ENCODE data around the gene MYEOV.

The MYEOV gene

GRCh38 chr11:69286374-69287371 lies 7.3 kb upstream of the MYEOV start:
- no peak for DNase-seq (ENCODE audit: low spot score)

- no peak for DNase-seq (ENCODE audit: low spot score)
Measured at GRCh38 chr11:69287968-69288882, 5.7 kb upstream of the MYEOV start.

GRCh38 chr11:69288883-69289242 lies 5.1 kb upstream of the MYEOV start:
- DNase-seq (ENCODE audit: low spot score) = no peak

GRCh38 chr11:69290806-69291205 lies 3.1 kb upstream of the MYEOV start:
- no peak for DNase-seq (ENCODE audit: low spot score)

- DNase-seq (ENCODE audit: low spot score) = no peak
Measured at GRCh38 chr11:69291459-69292110, 2.4 kb upstream of the MYEOV start.

- no peak for DNase-seq (ENCODE audit: low spot score)
Measured at GRCh38 chr11:69292221-69292648, 1.7 kb upstream of the MYEOV start.

- DNase-seq (ENCODE audit: low spot score) = no peak
Measured at GRCh38 chr11:69293087-69293486, 868 bp upstream of the MYEOV start.

- no peak for DNase-seq (ENCODE audit: low spot score)
Measured at GRCh38 chr11:69294571-69295078, 670 bp downstream of the MYEOV start.

GRCh38 chr11:69295079-69295994 lies 1.4 kb downstream of the MYEOV start:
- no peak for DNase-seq (ENCODE audit: low spot score)

- no peak for DNase-seq (ENCODE audit: low spot score)
Measured at GRCh38 chr11:69295995-69296889, 2.3 kb downstream of the MYEOV start.

GRCh38 chr11:69296890-69297786 lies 3.2 kb downstream of the MYEOV start:
- DNase-seq (ENCODE audit: low spot score) = peak; percentile 94

GRCh38 chr11:69297787-69298266 lies 3.9 kb downstream of the MYEOV start:
- peak; percentile 18 for DNase-seq (ENCODE audit: low spot score)

- peak; percentile 78 for DNase-seq (ENCODE audit: low spot score)
Measured at GRCh38 chr11:69298267-69299022, 4.5 kb downstream of the MYEOV start.

- DNase-seq (ENCODE audit: low spot score) = no peak
Measured at GRCh38 chr11:69299023-69299461, 5.1 kb downstream of the MYEOV start.

- no peak for DNase-seq (ENCODE audit: low spot score)
Measured at GRCh38 chr11:69299572-69299971, 5.6 kb downstream of the MYEOV start.

GRCh38 chr11:69300120-69301060 lies 6.4 kb downstream of the MYEOV start:
- DNase-seq (ENCODE audit: low spot score) = peak; percentile 53

- no peak for DNase-seq (ENCODE audit: low spot score)
Measured at GRCh38 chr11:69301081-69301454, 7.1 kb downstream of the MYEOV start.

All from COLO829 (cell line).